LNCaP clone FGC (cell line): ENCODE measurements around the gene CMTM3.
"Not testable (repeated sequence)": the region's sequence is repeated elsewhere in the genome, so short reads cannot be mapped to it uniquely, and the experiment has no call there.

Source experiments
- DNase-seq: peaks from one replicate; pipeline ENCODE4 v3.0.0-alpha.2; 2011; ENCODE audit warnings: low read depth
- H3K4me3 ChIP-seq: 2 replicates; pipeline ENCODE4 v1.5.1; 2011; ENCODE audit warnings: mild to moderate bottlenecking, low read depth, low read length, control low read depth
- CTCF ChIP-seq: IDR thresholded peaks from 2 replicates; pipeline ENCODE4 v1.5.1; 2012; ENCODE audit warnings: mild to moderate bottlenecking; ENCODE audit not compliant: control insufficient read depth, insufficient read depth; ENCODE audit errors: extremely low read depth

CMTM3 gene

GRCh38 chr16:66610111-66610820 lies 5.8 kb downstream of the CMTM3 start:
- no peak for TF ChIP-seq CTCF
- H3K4me3 ChIP-seq, result no peak overlapping the region
- DNase-seq, result no peak

GRCh38 chr16:66611911-66612310 lies 7.4 kb downstream of the CMTM3 start:
- not testable (repeated sequence) for H3K4me3 ChIP-seq, DNase-seq

GRCh38 chr16:66612422-66612821 lies 7.9 kb downstream of the CMTM3 start:
- DNase-seq, result no peak
- TF ChIP-seq CTCF, result no peak
- no peak overlapping the region for H3K4me3 ChIP-seq

GRCh38 chr16:66614161-66614802 lies 9.8 kb downstream of the CMTM3 start:
- DNase-seq, result no peak
- H3K4me3 ChIP-seq, result no peak overlapping the region

GRCh38 chr16:66616169-66616568 lies 11.7 kb downstream of the CMTM3 start:
- TF ChIP-seq CTCF, result no peak
- H3K4me3 ChIP-seq, result no peak overlapping the region
- DNase-seq, result no peak

More at GRCh38 chr16:66614161-66614802, 9.8 kb downstream of the CMTM3 start:
- TF ChIP-seq CTCF, result no peak

- no peak overlapping the region for H3K4me3 ChIP-seq
- TF ChIP-seq CTCF, result no peak
- DNase-seq, result no peak
Observed at GRCh38 chr16:66616592-66616991, 12.1 kb downstream of the CMTM3 start.

GRCh38 chr16:66617010-66617434 lies 12.5 kb downstream of the CMTM3 start:
- no peak overlapping the region for H3K4me3 ChIP-seq
- DNase-seq, result no peak
- TF ChIP-seq CTCF, result no peak
